GM18861 (cell line): Measurements from ENCODE around the gene SRSF9.
"Not testable (repeated sequence)": the region's sequence is repeated elsewhere in the genome, so short reads cannot be mapped to it uniquely, and the experiment has no call there.

Source experiments
- ATAC-seq: cut with Tn5 transposase; IDR thresholded peaks from one replicate; pipeline ENCODE4 v1.9.1; 2021; ENCODE audit not compliant: unreplicated experiment

Gene SRSF9

DNA sequence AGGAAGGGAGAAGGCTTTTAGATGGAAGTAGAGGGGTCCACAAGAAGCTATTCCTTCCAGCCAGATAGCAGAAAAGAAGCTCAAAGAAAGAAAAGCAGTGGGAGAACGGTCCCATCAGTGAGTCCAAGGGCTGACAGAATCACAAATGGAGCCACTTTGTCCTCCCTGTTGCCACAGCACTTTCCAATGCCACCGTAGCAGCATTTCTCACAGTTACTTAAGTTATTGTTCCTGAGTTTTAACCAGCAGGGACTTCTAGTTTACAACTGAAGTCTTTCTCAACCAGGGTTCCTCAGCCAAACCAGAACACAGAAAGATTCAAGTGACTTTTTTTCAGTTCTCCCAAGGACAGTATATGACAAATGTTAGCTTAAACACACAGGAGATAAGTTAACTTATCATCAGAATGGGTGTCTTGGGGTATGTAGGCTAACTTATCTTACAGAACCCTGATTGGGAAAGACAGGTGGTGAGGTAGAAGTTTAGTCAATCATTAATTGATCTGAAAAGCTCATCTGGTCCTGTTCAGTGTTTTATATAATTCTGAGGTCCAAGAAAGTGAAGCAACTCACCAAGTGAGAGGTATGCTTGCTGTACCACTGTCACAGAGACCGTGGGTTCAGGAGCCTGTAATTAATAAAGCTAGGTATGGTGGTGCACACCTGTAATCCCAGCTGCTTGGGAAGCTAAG, 16.3 kb downstream of the SRSF9 start:
- ATAC-seq = no peak

DNA sequence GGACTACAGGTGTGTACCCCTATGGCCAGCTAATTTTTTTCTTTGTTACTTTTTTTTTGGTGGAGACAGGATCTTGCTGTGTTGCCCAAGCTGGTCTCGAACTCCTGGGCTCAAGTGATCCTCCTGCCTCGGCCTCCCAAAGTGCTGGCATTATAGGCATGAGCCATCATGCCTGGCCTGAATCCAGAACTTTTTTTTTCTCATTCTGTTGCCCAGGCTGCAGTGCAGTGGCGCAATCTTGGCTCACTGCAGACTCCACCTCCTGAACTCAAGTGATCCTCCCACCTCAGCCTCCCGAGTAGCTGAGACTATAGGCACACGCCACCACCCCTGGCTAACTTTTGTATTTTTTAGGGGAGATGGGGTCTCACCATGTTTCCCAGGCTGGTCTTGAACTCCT, 17.0 kb downstream of the SRSF9 start:
- not testable (repeated sequence) for ATAC-seq

DNA sequence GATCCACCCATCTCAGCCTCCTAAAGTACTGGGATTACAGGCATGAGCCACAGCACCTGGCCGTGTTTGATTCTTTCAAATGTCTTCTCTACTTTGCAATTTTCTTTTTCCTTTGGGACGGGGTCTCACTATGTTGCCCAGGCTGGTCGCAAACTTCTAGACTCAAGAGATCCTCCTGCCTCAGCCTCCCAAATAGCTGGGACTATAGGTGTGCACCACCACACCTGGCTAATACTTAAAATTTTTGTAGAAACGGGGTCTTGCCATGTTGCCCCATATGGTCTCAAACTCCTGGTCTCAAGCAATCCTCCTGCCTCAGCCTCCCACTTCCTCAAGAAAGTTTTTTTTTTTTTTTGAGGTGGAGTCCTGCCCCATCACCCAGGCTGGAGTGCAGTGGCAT, 21.6 kb downstream of the SRSF9 start:
- ATAC-seq = no peak

DNA sequence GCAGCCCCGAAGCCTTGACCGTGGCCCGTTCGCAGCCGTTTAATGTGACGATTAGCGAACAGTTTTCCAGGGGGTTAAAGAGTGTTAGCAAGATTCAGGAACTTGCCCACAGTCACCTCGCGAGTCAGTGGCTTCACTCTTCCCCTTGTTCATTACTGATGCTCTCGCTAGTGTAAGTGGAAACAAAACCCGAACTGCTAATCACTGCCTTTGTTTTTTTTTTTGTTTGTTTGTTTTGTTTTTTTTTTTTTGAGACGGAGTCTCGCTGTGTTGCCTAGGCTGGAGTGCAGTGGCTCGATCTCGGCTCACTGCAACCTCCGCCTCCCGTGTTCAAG, 22.7 kb downstream of the SRSF9 start:
- not testable (repeated sequence) for ATAC-seq

DNA sequence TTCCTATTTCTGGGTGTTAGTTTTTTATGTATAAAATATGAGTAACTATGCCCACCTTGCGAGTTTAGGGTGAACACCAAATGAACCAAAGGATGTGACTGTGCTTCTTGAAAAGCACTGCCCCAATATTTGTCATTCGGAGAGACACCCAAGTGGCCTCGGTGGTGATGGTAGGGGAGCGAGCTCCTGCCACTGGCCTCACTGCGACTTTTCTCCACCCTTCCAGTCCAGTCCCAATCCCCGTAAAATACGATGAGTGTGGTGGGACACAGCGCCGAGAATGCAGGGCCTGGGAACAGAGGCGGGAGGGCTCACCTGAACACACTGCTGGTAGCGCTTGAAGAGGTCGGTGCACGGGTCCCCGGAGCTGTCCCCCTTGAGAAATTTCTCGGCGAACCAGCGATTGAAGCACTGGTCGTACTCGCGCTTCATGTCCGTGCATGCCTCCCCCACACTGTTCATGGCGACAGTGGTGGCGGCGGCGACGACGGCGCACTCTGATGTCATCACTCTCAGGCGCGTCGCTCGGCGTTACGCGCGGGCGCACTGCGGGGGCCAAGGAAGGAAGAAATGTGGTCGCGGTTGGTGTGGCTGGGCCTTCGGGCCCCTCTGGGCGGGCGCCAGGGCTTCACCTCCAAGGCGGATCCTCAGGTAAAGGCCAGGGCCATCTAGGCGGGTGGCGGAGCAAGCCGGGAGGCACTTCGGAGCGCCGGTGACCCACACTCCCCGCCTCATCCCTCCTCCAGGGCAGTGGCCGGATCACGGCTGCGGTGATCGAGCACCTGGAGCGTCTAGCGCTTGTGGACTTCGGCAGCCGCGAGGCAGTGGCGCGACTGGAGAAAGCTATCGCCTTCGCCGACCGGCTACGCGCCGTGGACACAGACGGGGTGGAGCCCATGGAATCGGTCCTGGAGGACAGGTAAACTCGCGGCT, 23.4 kb downstream of the SRSF9 start, which contains the start of the genes GATC and TRIAP1:
Gene GATC, plus strand, starts transcription at position 534 of the 933 bp plus-strand sequence. Its CDS starts 37 bp downstream, at position 571.
Gene TRIAP1, minus strand, starts transcription at position 474 of the 933 bp plus-strand sequence. Its CDS starts 12 bp downstream, at position 462.
- ATAC-seq = peak; percentile 77

DNA sequence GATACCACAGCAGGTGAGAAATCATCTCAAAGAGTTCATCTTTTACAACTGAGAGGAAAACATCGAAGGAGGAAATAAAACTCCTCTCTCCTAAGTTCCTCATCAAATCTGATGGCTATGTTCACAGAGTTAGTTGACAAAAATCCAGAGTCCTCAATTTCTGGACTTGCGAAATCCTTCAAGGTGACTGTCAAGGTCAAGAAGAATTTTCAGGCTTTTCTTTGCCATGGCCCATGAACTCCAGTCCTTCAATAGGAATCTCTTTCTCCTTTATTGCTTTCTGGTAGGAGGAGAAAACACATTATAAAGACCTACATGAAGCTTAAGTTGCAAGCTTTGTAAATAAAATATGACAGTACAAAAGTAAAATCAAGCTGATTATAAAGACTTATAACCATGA, 24.9 kb downstream of the SRSF9 start:
- ATAC-seq = no peak

DNA sequence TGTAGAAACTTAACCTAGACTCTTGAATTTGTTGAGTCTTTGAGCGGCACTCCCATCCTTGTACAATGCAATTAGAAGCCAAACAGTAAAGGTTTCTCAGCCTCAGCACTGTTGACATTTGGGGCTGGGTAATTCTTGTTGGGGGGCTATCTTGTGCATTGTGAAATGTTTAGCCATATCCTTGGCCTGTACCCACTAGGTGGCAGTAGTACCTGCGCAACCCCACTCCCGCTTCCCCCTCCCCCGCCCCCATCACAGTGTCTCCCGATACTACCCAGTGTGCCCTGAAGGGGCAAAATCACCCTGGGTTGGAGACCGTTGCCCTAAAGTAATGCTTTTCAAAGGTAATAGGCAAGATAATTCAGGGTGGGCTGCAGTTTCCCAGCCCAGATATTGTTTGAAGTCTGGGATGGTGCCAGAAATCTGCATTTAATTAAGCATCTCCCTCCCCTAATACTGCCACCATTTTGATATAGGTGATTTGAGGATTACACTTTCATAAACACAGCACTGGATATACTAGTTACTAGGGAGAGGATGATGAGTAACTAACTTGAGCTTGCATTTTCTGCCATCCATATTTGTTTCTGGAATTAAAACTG, 29.8 kb downstream of the SRSF9 start:
- no peak for ATAC-seq

DNA sequence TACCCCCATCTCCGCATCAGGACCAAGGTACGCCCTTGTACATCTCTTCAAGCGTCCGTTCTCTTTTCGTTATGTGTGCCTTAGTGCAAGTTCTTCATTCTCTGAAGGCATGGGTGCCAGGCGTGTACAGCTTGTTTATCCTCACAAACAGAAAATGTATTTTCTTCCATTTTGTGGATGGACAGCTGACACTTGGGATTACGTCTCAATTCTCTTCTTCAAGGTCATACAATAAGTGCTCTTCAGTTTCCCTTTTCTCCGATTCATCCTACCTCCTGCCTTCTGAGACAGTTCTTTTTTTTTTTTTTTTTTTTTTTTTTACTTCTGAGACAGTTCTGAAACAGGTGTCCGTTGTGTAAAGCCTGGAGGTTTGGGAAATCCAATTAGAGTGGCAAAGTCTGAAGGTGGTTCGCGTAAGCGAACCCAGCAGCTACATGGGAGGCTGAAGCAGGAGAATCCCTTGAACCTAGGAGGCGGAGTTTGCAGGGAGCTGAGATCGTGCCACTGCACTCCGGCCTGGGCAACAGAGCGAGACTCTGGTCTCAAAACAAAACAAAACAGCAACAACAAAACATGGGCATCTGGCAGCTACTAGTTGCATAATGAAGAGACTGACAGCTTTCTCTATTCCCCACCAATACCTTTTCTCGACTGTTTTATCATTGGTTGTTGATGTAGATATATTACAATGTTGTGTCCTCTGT, 30.9 kb downstream of the SRSF9 start:
- peak; percentile 6 for ATAC-seq

DNA sequence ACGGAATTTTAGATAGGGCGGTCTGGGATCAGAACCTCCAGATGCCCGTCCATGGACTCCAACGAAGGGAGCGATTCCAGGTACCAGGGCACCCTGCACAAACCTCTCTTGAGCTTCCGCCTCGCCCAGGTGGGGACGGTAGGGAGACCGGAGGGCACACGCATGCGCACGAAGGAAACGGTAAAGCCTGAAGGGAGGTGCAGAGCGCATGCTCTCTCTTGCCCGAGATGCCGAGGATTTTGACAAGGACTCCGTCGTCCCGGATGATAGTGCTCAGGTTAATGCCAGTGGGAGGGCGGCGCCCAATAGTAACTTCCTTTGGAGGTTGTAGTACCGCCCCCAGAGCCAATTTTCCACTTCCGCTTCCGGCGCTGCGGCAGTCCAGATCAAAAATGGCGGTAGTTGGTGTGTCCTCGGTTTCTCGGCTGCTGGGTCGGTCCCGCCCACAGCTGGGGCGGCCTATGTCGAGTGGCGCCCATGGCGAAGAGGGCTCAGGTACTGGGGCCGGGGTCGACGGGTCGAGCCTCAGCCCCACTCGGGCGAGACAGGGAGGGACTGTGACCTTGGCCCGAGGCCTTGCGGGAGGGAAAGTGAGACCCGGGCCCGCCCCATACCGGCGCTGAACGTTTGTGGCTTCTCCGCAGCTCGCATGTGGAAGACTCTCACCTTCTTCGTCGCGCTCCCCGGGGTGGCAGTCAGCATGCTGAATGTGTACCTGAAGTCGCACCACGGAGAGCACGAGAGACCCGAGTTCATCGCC, 31.6 kb downstream of the SRSF9 start, which contains the start of gene COX6A1:
Gene COX6A1, plus strand, starts transcription at position 379 of the 760 bp plus-strand sequence. Its CDS starts 14 bp downstream, at position 393.
- ATAC-seq = peak; percentile 96

DNA sequence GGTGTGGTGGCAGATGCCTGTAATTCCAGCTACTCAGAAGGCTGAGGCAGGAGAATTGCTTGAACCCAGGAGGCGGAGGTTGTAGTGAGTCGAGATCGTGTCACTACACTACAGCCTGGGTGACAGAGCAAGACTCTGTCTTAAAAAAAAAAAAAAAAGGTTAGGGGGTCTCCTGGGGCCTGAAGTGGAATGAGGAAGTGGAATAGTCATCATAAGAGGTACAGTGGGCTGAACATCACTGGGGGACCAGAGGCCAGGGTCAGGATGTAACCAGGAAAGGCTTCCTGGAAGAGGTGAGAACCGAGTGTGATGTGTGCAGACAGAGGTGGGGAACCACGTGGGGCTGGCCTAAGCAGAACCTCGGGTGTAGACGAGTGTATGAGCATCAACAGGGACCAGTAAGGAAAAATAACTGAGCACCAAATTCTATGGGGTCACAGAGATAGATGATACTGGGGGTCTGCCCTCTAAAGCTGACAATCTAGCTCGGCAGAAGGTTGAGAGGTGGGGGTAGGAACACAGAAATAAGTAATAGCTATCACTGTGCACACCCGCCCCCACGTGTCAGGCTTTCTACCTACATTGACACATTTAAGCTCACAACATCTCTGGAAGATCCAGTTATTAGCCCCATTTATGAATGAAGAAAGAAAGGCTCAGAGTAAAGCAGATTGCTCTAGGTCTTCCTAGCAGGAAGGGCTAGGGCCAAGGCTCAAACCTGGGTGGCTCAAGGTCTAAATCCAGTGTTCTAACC, 36.6 kb downstream of the SRSF9 start:
- ATAC-seq = no peak

DNA sequence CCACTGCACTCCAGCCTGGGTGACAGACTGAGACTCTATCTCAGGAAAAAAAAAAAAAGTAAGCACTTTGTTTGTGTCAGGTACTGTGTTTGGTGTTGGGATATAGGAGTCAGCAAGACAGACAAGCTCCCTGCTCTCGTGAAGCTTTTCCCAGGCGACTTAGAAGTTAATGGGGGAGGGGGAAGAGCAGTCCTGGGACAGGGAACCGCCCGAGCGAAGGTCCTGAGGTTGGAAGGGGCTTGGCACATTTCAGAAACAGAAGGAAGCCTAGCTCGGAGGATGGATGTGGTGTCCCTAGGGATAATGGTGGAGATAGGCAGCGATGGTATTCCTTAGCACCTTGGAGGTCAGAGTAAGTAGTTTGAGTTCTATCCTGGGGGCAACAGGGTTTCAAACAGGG, 40.2 kb downstream of the SRSF9 start:
- no peak for ATAC-seq

DNA sequence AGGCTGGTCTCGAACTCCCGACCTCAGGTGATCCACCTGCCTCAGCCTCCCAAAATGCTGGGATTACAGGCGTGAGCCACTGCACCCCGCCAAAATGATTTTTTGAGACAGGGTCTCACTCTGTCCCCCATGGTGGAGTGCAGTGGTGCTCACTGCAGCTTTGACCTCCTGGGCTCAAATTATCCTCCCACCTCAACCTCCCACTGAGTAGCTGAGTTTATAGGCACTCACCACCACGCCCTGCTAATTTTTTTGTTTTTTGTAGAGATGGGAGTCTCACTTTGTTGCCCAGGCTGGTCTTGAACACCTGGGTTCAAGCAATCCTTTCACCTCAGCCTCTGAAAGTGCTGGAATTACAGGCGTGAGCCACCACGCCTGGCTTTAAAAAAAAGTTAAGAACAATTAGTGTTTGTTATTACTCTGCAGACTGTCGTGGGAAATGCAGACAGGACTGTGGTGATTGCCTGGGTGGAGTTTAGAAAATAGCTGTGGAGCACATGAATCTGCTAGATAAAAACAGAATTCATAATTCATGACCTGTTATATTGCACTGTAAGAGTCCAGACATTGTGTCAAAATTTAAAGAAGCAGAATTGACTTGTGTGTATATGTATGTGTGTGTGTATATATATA, 40.8 kb downstream of the SRSF9 start:
- ATAC-seq = no peak

DNA sequence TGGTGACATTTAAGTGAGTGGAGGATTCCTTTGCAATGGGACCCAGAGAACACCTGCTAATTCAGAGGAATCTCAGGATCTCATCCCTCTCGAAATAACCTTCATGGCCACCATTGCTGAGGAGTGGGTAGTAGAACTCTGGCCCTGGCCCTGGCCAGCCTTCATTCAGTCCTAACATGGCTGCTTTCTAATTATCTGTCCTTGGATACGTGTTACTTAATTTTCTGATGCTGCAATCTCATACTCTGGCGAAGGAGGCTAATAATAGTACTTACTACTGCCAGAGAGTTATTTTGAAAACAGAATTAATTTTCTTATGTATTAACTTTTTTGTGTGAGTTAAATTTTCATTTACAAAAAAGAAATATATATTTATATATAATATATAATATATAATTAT, 43.8 kb downstream of the SRSF9 start:
- no peak for ATAC-seq

DNA sequence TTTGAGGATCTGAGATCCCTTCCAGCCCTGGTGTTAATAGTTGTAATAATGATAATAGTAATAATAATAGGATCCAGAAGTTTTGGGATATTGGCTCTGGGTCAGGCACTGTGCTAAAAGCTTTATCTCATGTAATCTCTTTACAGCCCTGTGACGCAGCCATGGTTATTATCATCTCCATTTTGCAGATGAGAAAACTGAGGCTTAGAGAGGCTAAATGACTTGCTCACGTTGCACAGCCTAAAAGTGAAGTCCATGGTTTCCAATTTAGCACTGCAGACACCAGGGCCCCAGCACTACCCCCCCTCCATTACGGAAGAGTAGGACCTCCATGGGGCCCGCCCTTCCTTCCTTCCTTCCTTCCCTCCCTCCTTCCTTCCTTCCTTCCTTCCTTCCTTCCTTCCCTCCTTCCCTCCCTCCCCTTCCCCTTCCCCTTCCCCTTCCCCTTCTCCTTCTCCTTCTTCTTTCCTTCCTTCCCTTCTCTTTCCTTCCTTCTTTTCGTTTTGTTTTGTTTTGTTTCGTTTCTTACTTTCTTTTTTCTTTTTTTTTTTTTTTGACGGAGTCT, 46.6 kb downstream of the SRSF9 start:
- no peak for ATAC-seq

DNA sequence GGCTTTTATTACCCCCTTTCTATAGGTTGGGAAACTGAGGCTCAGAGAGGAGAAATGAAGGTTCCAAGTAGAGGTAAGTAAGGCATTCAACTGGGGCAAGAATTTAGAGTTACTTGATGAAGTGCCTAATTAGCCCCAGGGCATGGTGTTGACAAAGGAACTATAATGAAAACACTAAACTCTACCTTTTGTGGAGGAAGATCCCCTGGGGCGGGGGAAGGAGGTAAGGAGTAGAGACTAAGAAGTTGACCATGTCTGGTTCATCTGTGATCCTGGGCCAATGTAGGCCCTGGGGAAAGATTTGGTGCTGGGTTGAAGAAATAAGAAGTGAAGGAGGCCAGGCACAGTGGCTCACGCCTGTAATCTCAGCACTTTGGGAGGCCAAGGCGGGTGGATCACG, 47.8 kb downstream of the SRSF9 start:
- no peak for ATAC-seq

DNA sequence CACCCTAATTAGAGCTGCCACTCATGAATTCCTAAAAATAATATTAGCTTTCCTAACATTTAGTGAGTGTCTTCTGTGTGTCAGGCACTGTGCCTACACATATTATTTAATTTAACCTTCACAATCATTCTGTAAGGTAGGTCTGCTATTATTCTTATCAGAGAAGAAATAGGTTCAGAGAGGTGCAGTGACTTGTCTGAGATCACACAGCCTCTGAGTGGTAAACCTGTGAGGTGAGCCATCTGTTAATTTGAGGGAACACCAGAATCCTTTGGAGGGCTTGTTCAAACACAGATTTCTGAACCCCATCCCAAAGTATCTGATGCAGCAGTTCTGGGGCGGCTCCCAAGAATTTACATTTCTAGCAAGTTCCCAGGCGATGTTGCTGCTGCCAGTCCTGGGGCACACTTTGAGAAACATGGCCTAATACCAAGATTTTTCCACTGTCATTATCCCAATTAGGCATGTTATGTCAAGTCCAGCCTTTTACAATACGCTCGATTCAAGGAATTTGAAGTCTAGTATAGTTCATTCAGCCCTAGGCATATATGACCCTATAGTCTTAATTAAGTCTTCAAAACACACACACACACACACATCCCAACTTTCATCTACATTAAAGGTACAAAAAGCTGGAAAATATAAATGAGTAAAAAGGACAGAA, 51.5 kb downstream of the SRSF9 start:
- ATAC-seq = no peak

DNA sequence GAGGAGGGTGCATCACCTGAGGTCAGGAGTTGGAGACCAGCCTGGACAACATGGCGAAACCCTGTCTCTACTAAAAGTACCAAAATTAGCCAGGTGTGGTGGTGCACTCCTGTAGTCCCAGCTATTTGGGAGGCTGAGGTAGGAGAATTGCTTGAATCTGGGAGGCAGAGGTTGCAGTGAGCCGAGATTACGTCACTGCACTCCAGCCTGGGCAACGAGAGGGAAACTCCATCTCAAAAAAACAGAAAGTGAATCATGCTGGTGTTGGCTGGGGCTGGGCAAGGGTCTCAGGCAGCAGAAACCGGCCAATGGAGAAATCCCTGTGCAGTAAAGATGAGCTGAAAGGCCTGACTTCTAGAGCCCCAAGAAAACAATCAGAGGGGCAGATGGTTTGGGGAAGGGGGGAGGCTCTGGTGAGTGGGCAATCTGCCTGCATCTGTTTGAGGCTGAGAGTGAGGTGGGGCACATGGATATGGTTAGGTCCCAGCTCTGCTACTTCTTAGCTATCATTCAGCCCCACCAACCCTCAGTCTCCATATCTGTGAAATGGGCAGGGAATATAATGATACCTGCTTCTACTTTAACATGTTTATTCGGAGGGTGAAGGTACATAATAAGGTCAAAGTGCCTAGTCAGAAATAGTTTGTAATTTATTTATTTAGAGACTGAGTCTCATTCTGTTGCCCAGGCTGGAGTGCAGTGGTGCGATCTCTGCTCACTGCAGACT, 52.9 kb downstream of the SRSF9 start:
- ATAC-seq = no peak
